Mesendoderm (in vitro differentiated cells): ENCODE data around the gene SEMA3F.
A peak's percentile ranks its signal among the peaks of the same experiment; 100 is the strongest.

Experiments
- DNase-seq: peaks from one replicate; pipeline ENCODE4 v3.0.0; 2013
- H2AK5ac ChIP-seq: 2 replicates; pipeline ENCODE4 v1.6.1; 2013; ENCODE audit warnings: low read length, inconsistent platforms
- H2BK120ac ChIP-seq: 2 replicates; pipeline ENCODE4 v1.6.1; 2013; ENCODE audit warnings: low read depth, mild to moderate bottlenecking, low read length, moderate library complexity, mixed read lengths
- H2BK15ac ChIP-seq: replicated peaks from 2 replicates; pipeline ENCODE4 v1.6.1; 2013; ENCODE audit warnings: low read depth, mild to moderate bottlenecking, moderate library complexity
- H2BK5ac ChIP-seq: 2 replicates; pipeline ENCODE4 v1.6.1; 2013; ENCODE audit warnings: low read length, inconsistent platforms
- H3K18ac ChIP-seq: 2 replicates; pipeline ENCODE4 v1.6.1; 2013; ENCODE audit warnings: mild to moderate bottlenecking, low read length, mixed read lengths
- H3K23ac ChIP-seq: one replicate; pipeline ENCODE4 v1.6.1; 2013; ENCODE audit warnings: low read length
- H3K27ac ChIP-seq: 2 replicates; pipeline ENCODE4 v1.5.1; 2013; ENCODE audit warnings: low read depth, mild to moderate bottlenecking, inconsistent platforms, low read length, moderate library complexity
- H3K27me3 ChIP-seq: 2 replicates; pipeline ENCODE4 v1.6.1; 2013; ENCODE audit warnings: low read length, control low read depth, mild to moderate bottlenecking, inconsistent platforms; ENCODE audit not compliant: insufficient read depth, poor library complexity
- H3K36me3 ChIP-seq: 2 replicates; pipeline ENCODE4 v1.6.1; 2013; ENCODE audit warnings: low read length, inconsistent platforms; ENCODE audit not compliant: control insufficient read depth, insufficient read depth
- H3K4ac ChIP-seq: one replicate; pipeline ENCODE4 v1.6.1; 2013; ENCODE audit warnings: low read depth, mild to moderate bottlenecking, low read length, moderate library complexity
- H3K4me1 ChIP-seq: 2 replicates; pipeline ENCODE4 v1.6.1; 2013; ENCODE audit warnings: low read depth, low read length, inconsistent platforms; ENCODE audit not compliant: control insufficient read depth
- H3K4me2 ChIP-seq: 2 replicates; pipeline ENCODE4 v1.6.1; 2013; ENCODE audit warnings: low read length
- H3K4me3 ChIP-seq: 2 replicates; pipeline ENCODE4 v1.5.1; 2013; ENCODE audit warnings: mild to moderate bottlenecking, low read length
- H3K56ac ChIP-seq: one replicate; pipeline ENCODE4 v1.6.1; 2013; ENCODE audit warnings: low read length
- H3K79me1 ChIP-seq: 2 replicates; pipeline ENCODE4 v1.6.1; 2013; ENCODE audit warnings: low read length, inconsistent platforms
- H3K79me2 ChIP-seq: 2 replicates; pipeline ENCODE4 v1.6.1; 2013; ENCODE audit warnings: mild to moderate bottlenecking, low read length; ENCODE audit not compliant: control insufficient read depth, insufficient read depth
- H3K9ac ChIP-seq: 2 replicates; pipeline ENCODE4 v1.6.1; 2013; ENCODE audit warnings: low read length, inconsistent platforms
- H4K5ac ChIP-seq: one replicate; pipeline ENCODE4 v1.6.1; 2013; ENCODE audit warnings: low read length
- H4K8ac ChIP-seq: one replicate; pipeline ENCODE4 v1.6.1; 2013; ENCODE audit warnings: low read depth, mild to moderate bottlenecking, control low read depth, low read length, moderate library complexity
- WGBS: extraction: QIAGEN DNeasy Blood & Tissue Kit; methylation state at CpG from one replicate; pipeline ENCODE4 v1.1.7; 2013; ENCODE audit warnings: low lambda C conversion rate, missing lambda C conversion rate; ENCODE audit not compliant: insufficient coverage; ENCODE audit errors: extremely low coverage; 5-methylcytosine and 5-hydroxymethylcytosine counted together

Gene SEMA3F

DNA sequence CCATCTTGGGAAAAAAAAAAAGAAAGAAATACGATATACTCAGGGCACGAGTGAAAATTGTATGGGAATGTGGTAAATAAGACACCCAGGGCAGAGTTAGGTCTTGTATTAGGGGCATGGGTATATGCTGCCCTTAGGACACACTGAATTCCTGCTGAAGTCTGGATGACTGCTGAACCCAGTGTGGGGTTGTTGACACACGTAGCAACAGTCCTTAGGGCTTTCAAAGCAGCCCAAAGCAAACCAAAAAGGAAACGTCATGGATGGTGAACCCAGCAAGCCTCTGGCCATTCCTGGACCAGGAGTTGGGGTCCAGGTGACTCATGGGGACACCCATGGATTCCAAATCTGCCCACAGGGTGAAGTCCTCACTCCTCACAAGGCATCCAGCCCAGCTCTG is 27.1 kb upstream of the SEMA3F start:
- H2AK5ac ChIP-seq: peak overlapping the region; percentile 73
- no peak overlapping the region for H2BK120ac ChIP-seq
- peaks cover 14% of the 10 kb centered on the region for H3K4me1 ChIP-seq
- WGBS: no CpG with 5 or more reads among the region's 4 CpGs
- no peak overlapping the region for H3K56ac ChIP-seq
- DNase-seq: no peak
- no peak overlapping the region for H3K27ac ChIP-seq
- H3K79me1 ChIP-seq: no peaks in the 10 kb centered on the region
- H2BK5ac ChIP-seq: no peak overlapping the region
- no peaks in the 10 kb centered on the region for H3K79me2 ChIP-seq
- H3K23ac ChIP-seq: no peak overlapping the region
- H3K4ac ChIP-seq: no peak overlapping the region
- H3K4me2 ChIP-seq: no peak overlapping the region
- no peak overlapping the region for H3K4me3 ChIP-seq
- H4K8ac ChIP-seq: no peak overlapping the region
- no peaks in the 10 kb centered on the region for H3K36me3 ChIP-seq
- no peak overlapping the region for H3K18ac ChIP-seq
- H4K5ac ChIP-seq: no peak overlapping the region
- no peak overlapping the region for H3K9ac ChIP-seq
- H3K27me3 ChIP-seq: no peaks in the 10 kb centered on the region
- H2BK15ac ChIP-seq: no peak overlapping the region

DNA sequence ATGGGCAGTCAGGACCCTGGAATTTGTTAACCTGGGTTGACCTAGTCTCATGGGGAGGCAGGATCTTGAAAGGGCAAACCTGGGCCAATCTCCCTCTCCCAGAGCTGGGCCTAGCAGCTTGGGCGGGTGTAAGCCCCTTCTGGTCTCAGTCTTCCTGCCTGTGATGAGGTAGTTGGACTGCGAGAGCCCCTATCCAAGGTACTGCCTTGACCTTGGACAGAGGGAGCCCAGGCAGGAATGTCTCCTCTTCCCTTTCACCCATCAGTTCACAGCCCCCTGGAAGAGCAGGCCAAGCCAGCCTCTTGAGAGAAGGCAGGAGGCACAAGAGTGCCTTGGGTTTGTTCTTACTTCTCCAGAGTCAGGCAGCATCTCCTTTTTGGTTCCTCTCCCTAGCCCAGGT is 24.7 kb upstream of the SEMA3F start:
- Histone ChIP-seq H4K8ac (no peak overlapping the region), H2AK5ac (no peak overlapping the region)

GRCh38 chr3:50132421-50133282 is 22.5 kb upstream of the SEMA3F start:
- peak; percentile 94 for DNase-seq
- no CpG with 5 or more reads among the region's 6 CpGs for WGBS
- Histone ChIP-seq H3K4ac (no peak overlapping the region), H3K27ac (no peak overlapping the region), H3K4me3 (no peak overlapping the region), H3K56ac (no peak overlapping the region), H4K5ac (no peak overlapping the region), H3K23ac (no peak overlapping the region), H4K8ac (no peak overlapping the region), H3K27me3 (no peaks in the 10 kb centered on the region), H2AK5ac (no peak overlapping the region), H3K4me2 (no peak overlapping the region), H2BK120ac (no peak overlapping the region), H3K79me2 (no peaks in the 10 kb centered on the region), H2BK5ac (no peak overlapping the region), H3K18ac (no peak overlapping the region), H3K36me3 (no peaks in the 10 kb centered on the region), H3K4me1 (peaks cover 7% of the 10 kb centered on the region), H3K9ac (no peak overlapping the region), H2BK15ac (no peak overlapping the region), H3K79me1 (no peaks in the 10 kb centered on the region)

More for the DNA sequence above, 24.7 kb upstream of the SEMA3F start:
- Histone ChIP-seq H3K27me3 (no peaks in the 10 kb centered on the region), H3K9ac (no peak overlapping the region), H3K4me2 (no peak overlapping the region), H3K23ac (no peak overlapping the region), H3K4ac (no peak overlapping the region), H2BK15ac (no peak overlapping the region), H2BK120ac (no peak overlapping the region), H3K4me3 (no peak overlapping the region), H3K18ac (no peak overlapping the region), H2BK5ac (no peak overlapping the region), H3K79me2 (no peaks in the 10 kb centered on the region), H3K36me3 (no peaks in the 10 kb centered on the region), H3K4me1 (peaks cover 16% of the 10 kb centered on the region), H3K56ac (no peak overlapping the region), H3K79me1 (no peaks in the 10 kb centered on the region), H4K5ac (no peak overlapping the region), H3K27ac (no peak overlapping the region)
- WGBS: no CpG with 5 or more reads among the region's 2 CpGs
- no peak for DNase-seq

DNA sequence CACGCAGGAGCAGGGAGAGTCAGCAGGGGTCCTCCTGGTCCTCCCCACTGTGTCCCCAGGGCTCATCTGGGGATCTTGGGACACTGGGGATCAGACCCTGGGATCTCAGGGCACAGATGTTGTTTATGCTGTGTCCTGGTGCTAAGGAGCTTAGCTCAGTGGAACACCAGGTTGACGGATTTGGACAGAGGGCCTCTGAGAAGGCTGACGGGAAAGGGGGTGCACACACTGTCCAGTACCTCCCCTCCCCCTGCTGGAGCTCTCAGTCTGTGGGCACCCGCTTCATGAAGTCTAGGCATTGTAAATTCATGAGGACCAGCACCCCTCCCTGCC is 21.9 kb upstream of the SEMA3F start:
- H4K5ac ChIP-seq: no peak overlapping the region
- H3K18ac ChIP-seq: no peak overlapping the region
- peak overlapping the region; percentile 11 for H3K56ac ChIP-seq
- H3K27ac ChIP-seq: no peak overlapping the region
- H3K36me3 ChIP-seq: no peaks in the 10 kb centered on the region
- peaks cover 13% of the 10 kb centered on the region for H3K4me1 ChIP-seq
- H3K79me2 ChIP-seq: no peaks in the 10 kb centered on the region
- H2BK120ac ChIP-seq: no peak overlapping the region
- H3K23ac ChIP-seq: no peak overlapping the region
- H3K9ac ChIP-seq: no peak overlapping the region
- H3K4me2 ChIP-seq: no peak overlapping the region
- no peak overlapping the region for H2BK5ac ChIP-seq
- H3K4me3 ChIP-seq: no peak overlapping the region
- WGBS: no CpG with 5 or more reads among the region's 4 CpGs
- H2BK15ac ChIP-seq: no peak overlapping the region
- no peak overlapping the region for H3K4ac ChIP-seq
- H2AK5ac ChIP-seq: peak overlapping the region; percentile 33
- no peaks in the 10 kb centered on the region for H3K79me1 ChIP-seq
- no peaks in the 10 kb centered on the region for H3K27me3 ChIP-seq
- no peak overlapping the region for H4K8ac ChIP-seq
- DNase-seq: no peak

- Histone ChIP-seq H3K79me2 (no peaks in the 10 kb centered on the region), H4K8ac (no peak overlapping the region), H3K9ac (no peak overlapping the region), H3K56ac (no peak overlapping the region), H3K4me2 (no peak overlapping the region), H3K18ac (no peak overlapping the region), H3K23ac (no peak overlapping the region), H2BK5ac (no peak overlapping the region), H3K36me3 (no peaks in the 10 kb centered on the region), H3K27ac (no peak overlapping the region), H2BK15ac (no peak overlapping the region), H4K5ac (no peak overlapping the region), H2AK5ac (peak overlapping the region; percentile 71), H3K4me1 (peaks cover 19% of the 10 kb centered on the region), H3K27me3 (no peaks in the 10 kb centered on the region), H3K4ac (peak overlapping the region; percentile 29), H3K79me1 (no peaks in the 10 kb centered on the region), H3K4me3 (no peak overlapping the region), H2BK120ac (no peak overlapping the region)
- no peak for DNase-seq
- no CpG with 5 or more reads among the region's 2 CpGs for WGBS
These were observed 20.8 kb upstream of the SEMA3F start for GRCh38 chr3:50134367-50134766.

DNA sequence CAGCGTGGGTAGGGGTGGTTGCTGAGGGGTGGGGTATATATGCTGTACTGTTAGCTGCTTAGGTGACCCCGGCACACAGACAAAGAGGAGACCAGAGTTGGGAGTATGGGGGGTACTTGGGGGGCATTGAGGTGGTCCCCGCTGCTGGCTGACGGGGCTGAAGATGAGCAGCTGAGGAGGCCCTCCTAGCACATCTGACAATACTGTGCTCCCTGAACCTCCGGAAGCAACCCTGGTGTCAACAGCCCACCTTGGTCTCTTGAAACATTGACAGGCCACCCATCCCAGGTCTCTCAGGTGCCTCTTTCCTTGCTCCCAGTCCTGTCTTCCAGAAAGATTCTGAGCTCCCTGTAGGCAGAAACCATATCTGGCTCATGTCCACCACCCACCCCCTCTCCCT is 19.2 kb upstream of the SEMA3F start:
- no peak overlapping the region for H4K5ac ChIP-seq
- no peak overlapping the region for H2BK5ac ChIP-seq
- WGBS: no CpG with 5 or more reads among the region's 5 CpGs
- H3K79me1 ChIP-seq: no peaks in the 10 kb centered on the region
- DNase-seq: no peak
- no peak overlapping the region for H3K23ac ChIP-seq
- no peaks in the 10 kb centered on the region for H3K27me3 ChIP-seq
- H3K4me1 ChIP-seq: peaks cover 29% of the 10 kb centered on the region
- no peak overlapping the region for H3K4me2 ChIP-seq
- no peaks in the 10 kb centered on the region for H3K79me2 ChIP-seq
- peak overlapping the region; percentile 34 for H2AK5ac ChIP-seq
- H3K36me3 ChIP-seq: no peaks in the 10 kb centered on the region
- H3K56ac ChIP-seq: no peak overlapping the region
- H2BK120ac ChIP-seq: no peak overlapping the region
- no peak overlapping the region for H3K18ac ChIP-seq
- H3K27ac ChIP-seq: no peak overlapping the region
- no peak overlapping the region for H3K4ac ChIP-seq
- H3K4me3 ChIP-seq: no peak overlapping the region
- H4K8ac ChIP-seq: no peak overlapping the region
- no peak overlapping the region for H2BK15ac ChIP-seq
- H3K9ac ChIP-seq: no peak overlapping the region
